ENCODE results near the gene GGNBP2.

Gene GGNBP2

GRCh38 chr17:36594626-36595401 is 50.1 kb downstream of the GGNBP2 start:
- no peak for DNase-seq (ENCODE audit: low read depth)
- no peak for TF ChIP-seq CTCF (IDR thresholded peaks at IDR 0.05; ENCODE audit: low read length, missing control alignments)

GRCh38 chr17:36597226-36597625 is 52.5 kb downstream of the GGNBP2 start:
- TF ChIP-seq CTCF (IDR thresholded peaks at IDR 0.05; ENCODE audit: low read length, missing control alignments), result no peak
- no peak overlapping the region for H3K4me3 ChIP-seq (replicated peaks; ENCODE audit: low read depth, low read length)
- DNase-seq (ENCODE audit: low read depth), result no peak

More at GRCh38 chr17:36594626-36595401, 50.1 kb downstream of the GGNBP2 start:
- H3K4me3 ChIP-seq (replicated peaks; ENCODE audit: low read depth, low read length), result no peak overlapping the region

GRCh38 chr17:36597866-36598777 is 53.4 kb downstream of the GGNBP2 start:
- DNase-seq (ENCODE audit: low read depth), result no peak
- H3K4me3 ChIP-seq (replicated peaks; ENCODE audit: low read depth, low read length), result no peak overlapping the region
- TF ChIP-seq CTCF (IDR thresholded peaks at IDR 0.05; ENCODE audit: low read length, missing control alignments), result no peak

GRCh38 chr17:36598951-36599401 is 54.3 kb downstream of the GGNBP2 start:
- DNase-seq (ENCODE audit: low read depth), result no peak
- no peak overlapping the region for H3K4me3 ChIP-seq (replicated peaks; ENCODE audit: low read depth, low read length)
- TF ChIP-seq CTCF (IDR thresholded peaks at IDR 0.05; ENCODE audit: low read length, missing control alignments), result no peak

- TF ChIP-seq CTCF (IDR thresholded peaks at IDR 0.05; ENCODE audit: low read length, missing control alignments), result no peak
- no peak overlapping the region for H3K4me3 ChIP-seq (replicated peaks; ENCODE audit: low read depth, low read length)
- no peak for DNase-seq (ENCODE audit: low read depth)
Measured at GRCh38 chr17:36599546-36600250, 55.0 kb downstream of the GGNBP2 start.

GRCh38 chr17:36600465-36600864 is 55.7 kb downstream of the GGNBP2 start:
- peak overlapping the region; percentile 95 for H3K4me3 ChIP-seq (replicated peaks; ENCODE audit: low read depth, low read length)

More at GRCh38 chr17:36600465-36600864, 55.7 kb downstream of the GGNBP2 start:
- no peak for TF ChIP-seq CTCF (IDR thresholded peaks at IDR 0.05; ENCODE audit: low read length, missing control alignments)
- DNase-seq (ENCODE audit: low read depth), result no peak

Data from fibroblast of pulmonary artery (primary cell).